ENCODE results near the gene SP5.
"Not testable (repeated sequence)": the region's sequence is repeated elsewhere in the genome, so short reads cannot be mapped to it uniquely, and the experiment has no call there.

Gene SP5

GRCh38 chr2:170711196-170711773 is 3.9 kb upstream of the SP5 start:
- DNase-seq = no peak

- DNase-seq = peak in 1 of 56 donors; percentile 4
Measured at GRCh38 chr2:170711774-170712652, 3.1 kb upstream of the SP5 start.

- DNase-seq = no peak
Measured at GRCh38 chr2:170712653-170713542, 2.2 kb upstream of the SP5 start.

- no peak for DNase-seq
Measured at GRCh38 chr2:170713543-170714380, 1.4 kb upstream of the SP5 start.

GRCh38 chr2:170714381-170715061 is 616 bp upstream of the SP5 start:
- peak in 3 of 56 donors; percentile 3 to 53 (median 16) for DNase-seq

GRCh38 chr2:170715932-170716777 is 1.0 kb downstream of the SP5 start:
- peak in 1 of 56 donors; percentile 43 for DNase-seq

- DNase-seq = peak in 5 of 56 donors; percentile 4 to 19 (median 7)
Measured at GRCh38 chr2:170716851-170717598, 1.9 kb downstream of the SP5 start.

GRCh38 chr2:170717599-170717963 is 2.4 kb downstream of the SP5 start:
- no peak for DNase-seq

- no peak for DNase-seq
Measured at GRCh38 chr2:170717991-170718589, 3.0 kb downstream of the SP5 start.

GRCh38 chr2:170719810-170720209 is 4.7 kb downstream of the SP5 start:
- no peak for DNase-seq

- DNase-seq = no peak
Measured at GRCh38 chr2:170721678-170722077, 6.5 kb downstream of the SP5 start.

- DNase-seq = no peak
Measured at GRCh38 chr2:170722301-170722700, 7.2 kb downstream of the SP5 start.

- no peak for DNase-seq
Measured at GRCh38 chr2:170723446-170723958, 8.4 kb downstream of the SP5 start.

GRCh38 chr2:170733798-170734600 is 18.9 kb downstream of the SP5 start:
- DNase-seq = no peak

- not testable (repeated sequence) for DNase-seq
Measured at GRCh38 chr2:170734601-170735000, 19.5 kb downstream of the SP5 start.

- no peak for DNase-seq
Measured at GRCh38 chr2:170736628-170737027, 21.5 kb downstream of the SP5 start.

GRCh38 chr2:170737406-170737805 is 22.3 kb downstream of the SP5 start:
- DNase-seq = no peak

Measured in nucleus accumbens (tissue), 56 donors.